GM19467 (cell line): ENCODE results near the gene NR3C2.

Experiments
- ATAC-seq: cut with Tn5 transposase; IDR thresholded peaks from one replicate; pipeline ENCODE4 v1.9.1; 2021; ENCODE audit warnings: mild to moderate bottlenecking, moderate library complexity; ENCODE audit not compliant: unreplicated experiment

The NR3C2 gene

DNA sequence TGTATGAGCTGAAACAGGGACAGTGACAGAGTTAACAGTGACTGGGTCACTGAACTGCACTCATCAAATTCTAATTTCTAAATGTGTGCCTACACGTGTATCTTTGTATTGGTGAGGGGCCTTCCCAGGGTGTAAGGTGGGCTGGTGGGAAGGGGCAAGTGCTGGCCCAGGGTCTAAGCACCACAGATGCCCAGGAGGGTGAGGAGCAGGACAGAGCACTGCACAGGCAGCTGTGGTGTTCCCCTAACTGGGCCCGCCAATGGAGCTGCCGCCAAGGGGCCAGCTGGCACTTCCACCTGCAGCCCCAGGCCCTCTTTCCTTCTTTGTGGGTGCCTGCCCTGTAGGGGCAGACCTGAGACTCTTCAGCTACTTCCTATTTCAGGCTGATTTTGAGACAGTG is 360.5 kb downstream of the NR3C2 start:
- no peak for ATAC-seq

- no peak for ATAC-seq
Measured at GRCh38 chr4:148081267-148081666, 360.9 kb downstream of the NR3C2 start.

DNA sequence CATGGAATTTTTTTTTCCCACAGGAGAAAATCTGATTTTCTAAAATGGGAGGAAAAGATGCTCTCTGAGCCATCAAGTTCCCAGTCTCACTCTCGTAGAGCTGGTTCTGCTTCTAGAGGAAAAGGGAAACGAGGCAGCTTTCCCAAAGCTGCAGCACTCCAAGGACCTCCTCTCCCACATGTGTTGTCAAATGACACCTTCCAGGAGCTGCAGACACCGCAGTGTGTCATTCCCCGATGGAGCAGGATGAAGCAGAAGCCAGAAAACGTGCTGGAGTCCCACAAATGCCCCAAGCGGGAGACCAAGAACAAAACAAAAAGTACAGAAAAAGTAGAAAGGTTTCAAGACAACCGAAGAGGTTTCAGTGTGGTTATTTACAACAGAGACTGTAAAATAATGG is 362.3 kb downstream of the NR3C2 start:
- no peak for ATAC-seq

- no peak for ATAC-seq
Measured at GRCh38 chr4:148078061-148078460, 364.2 kb downstream of the NR3C2 start.

DNA sequence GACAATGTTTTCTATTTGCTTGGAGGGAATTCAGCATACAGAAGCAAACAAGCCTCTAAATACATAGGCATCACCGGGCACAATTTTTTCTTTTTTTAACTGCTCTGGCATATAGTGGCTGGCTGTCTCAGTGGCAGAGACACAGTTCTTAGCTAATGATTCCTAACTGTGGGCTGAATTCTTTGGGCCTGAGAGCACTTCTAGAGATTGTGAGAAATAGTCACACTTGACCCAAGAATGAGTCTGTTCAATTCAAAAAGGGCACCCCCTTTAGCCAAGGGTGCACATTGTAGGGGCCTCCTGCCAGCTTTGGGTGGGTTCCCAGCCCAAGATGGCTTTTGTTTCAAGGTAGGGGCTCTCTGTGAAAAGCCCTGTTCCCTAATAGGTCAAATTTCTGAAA is 364.6 kb downstream of the NR3C2 start:
- no peak for ATAC-seq

DNA sequence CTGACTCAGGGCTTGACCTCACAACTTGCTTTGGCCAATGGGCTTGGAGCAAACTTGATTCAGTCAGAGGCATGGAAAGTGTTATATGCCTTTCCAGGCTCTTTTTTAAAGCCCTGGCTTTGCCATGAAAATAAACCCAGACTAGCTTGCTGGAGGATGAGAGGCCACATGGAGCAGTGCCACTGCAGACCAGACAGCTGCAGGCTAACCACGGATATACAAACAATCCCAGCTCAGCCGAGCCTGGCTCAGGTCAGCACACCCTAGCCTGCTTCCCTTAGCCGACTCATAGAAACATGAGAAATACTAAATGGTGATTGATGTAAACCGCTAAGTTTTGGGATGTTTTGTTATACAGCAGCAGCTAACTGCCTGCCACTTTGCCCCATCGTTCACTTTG is 365.2 kb downstream of the NR3C2 start:
- ATAC-seq: no peak

GRCh38 chr4:148075438-148075837 is 366.8 kb downstream of the NR3C2 start:
- no peak for ATAC-seq

DNA sequence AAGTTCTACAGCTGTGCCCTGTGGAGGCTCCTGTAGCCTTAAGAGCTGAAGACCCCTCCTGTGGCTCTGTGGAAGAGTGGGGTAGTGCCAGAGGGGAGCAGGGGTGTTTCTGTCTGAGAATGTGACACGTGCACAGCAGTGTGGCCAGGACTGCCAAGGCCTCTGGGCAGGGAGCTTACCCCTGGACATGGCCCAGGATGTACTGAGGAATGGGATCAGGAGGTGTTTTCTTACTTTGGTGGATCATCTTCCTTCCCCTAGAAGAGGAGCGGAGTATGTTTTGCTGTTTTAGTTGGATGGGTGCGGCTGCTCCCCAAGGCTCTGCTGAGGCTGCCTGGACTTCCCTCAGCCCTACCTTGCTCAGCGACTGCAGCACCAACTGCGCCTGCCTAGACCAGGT is 367.8 kb downstream of the NR3C2 start:
- no peak for ATAC-seq

DNA sequence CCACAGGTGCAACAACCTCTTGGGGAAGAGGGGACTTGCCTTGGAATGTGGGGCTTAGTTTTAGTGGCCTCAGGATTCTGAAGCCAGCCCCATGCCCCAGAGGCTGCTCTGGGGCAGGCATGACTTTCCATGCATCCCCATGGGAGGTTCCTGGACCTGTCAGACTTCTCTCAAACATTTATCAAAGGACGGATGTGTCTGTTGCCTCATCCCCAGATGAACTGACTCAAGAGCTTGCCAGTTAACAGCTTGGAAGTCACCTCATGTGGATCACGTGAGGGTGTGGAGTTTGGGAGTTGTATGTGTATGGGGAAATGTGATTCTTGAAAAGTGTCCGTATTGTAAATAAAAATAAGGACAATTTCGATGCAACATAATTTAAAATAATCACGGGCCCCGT is 368.9 kb downstream of the NR3C2 start:
- no peak for ATAC-seq

DNA sequence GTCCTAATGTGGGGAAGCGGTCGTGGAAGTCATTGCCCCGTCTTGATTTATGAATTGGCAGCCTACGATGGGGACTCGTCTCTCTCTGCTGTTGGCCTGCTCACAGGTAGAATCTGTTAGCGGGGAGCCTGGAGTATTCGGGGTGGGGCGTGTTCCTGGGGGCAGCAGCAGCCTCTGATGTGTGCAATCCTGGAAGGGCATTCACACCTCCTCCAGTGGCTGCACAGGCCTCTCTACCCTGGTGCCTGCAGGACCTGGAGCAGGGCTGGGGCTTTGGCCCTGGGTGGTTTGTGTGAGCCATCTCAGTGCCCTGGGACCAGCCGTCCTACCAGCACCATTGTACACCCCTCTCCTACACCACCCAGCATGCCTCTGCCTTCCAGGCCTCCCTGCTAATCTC is 369.4 kb downstream of the NR3C2 start:
- no peak for ATAC-seq

DNA sequence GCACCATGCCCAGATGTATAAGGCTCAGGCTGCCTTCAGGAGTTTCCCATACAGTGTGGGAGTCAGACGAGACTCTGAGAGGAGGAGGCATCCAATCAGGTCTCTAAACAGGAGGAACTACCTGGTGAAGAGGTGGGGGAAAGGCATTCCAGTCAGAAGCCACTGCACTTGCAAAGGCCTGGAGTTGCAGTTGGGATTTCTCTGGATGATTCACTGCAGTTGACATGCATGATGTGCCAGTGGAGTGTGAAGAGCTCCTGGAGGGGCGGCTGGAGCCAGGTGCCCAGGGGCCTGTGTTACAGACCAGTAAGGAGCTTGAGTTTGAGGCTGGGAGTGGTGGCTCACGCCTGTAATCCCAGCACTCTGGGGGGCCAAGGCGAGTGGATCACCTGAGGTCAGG is 371.2 kb downstream of the NR3C2 start:
- ATAC-seq: no peak

DNA sequence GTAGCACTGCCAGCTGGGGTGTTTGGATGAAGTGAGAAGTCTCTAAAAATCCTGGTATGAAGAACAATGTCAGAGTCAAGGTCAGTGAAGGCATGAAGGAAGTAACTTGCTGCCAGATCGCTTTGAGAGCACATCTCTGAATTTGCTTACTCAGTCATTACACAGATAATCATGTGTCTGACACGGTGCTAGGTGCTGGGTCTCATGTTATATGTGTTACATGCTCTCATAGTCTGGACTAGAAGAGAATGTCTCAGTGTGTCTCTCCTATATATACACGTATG is 372.4 kb downstream of the NR3C2 start:
- ATAC-seq: no peak

DNA sequence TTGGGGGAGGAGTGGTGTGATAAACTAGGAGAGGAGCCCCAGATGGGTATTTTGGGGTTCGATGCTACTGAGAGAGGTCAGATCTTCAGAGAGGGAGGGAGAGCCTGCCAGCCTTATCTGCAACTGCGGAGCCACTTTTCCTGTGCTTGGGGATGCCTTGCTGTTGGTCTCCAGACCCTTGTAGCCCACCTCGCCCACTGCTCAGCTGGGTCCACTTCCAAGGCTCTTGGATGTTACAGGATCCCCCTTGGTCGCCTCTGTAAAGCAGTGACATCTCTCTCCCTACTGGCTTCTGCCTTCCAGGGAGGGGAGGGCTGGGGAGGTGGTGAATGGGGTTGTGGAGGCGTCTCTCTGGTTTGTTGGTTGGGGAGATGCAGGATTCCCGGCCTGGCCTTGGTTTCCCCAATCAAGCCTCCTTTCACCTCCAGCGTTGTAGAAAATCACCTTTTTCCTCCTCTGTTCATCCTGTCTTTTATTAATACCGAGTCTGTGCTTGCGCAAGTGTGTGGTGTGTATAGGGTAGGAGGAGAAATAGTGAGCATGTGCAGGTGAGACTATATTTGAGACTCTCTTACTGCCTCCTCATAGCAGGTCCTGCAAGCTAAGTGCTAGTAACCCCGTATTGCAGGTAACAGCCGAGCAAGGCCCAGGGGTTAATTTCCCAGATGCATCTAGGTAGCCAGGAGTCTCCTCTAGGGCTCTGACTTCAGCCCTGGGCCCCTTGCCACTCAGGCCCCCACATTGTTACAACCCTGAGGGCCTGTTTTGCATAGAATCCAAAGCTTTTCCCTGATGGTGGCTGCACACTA is 372.9 kb downstream of the NR3C2 start:
- no peak for ATAC-seq

DNA sequence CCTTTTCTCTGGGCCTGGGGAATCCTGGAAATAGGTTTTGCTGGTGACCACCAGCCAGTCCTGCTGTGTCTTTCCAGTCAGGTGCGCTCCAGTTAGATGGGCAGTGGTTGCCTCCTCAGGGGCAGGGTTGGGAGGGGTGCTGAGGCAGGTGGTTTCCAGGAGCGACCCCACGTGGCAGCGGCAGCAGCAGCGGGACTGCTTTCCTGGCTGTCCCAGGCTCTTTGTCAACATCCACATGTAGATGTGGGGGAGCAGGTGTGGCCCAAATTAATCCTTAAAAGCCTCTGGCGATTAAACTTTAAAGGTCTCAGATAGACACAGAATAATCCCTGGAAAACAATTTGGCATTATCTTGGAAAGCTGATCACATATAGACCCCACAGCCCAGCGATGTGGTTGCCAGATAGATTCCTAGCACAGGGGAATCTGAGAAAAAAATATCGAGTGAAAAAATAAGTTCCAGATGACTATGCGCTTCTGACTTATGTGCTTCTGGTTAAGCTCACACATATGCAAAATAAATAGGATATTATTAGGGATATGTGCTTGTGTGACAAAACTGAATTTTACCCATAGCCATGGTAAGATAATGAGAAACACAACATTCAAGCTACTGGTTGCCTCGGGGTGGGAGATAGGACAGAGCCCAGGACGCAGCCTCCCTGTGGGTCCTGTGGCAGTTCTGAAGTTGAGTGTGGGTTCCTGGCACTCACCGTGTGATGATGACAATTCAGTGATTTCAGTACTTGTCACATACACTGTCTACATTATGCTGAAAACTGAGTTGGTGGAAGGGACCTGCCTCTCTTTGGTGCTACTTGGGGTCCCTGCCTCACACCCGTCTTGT is 373.9 kb downstream of the NR3C2 start:
- no peak for ATAC-seq

GRCh38 chr4:148067301-148067916 is 374.8 kb downstream of the NR3C2 start:
- ATAC-seq: no peak

DNA sequence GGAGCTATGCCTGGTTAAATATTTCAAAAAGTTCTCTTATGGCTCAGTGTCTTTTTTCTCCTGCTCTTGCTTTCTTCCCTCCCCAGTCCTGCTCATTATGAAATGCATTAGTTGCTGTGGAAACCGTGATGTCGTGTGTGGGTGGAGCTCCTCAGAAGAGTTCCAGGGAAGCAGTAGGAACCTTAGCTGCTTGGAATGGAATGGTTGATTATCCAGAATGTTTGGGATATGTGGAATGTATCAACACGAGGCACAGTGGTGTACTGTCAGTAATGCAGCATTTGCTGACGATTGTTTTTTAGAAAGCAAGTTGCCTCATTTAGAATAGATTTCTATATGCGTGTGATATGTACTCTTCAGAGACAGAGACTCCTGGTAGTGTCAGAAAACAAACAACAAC is 377.1 kb downstream of the NR3C2 start:
- ATAC-seq: no peak

GRCh38 chr4:148064451-148064850 is 377.8 kb downstream of the NR3C2 start:
- ATAC-seq: no peak

GRCh38 chr4:148062301-148062950 is 379.8 kb downstream of the NR3C2 start:
- ATAC-seq: no peak

DNA sequence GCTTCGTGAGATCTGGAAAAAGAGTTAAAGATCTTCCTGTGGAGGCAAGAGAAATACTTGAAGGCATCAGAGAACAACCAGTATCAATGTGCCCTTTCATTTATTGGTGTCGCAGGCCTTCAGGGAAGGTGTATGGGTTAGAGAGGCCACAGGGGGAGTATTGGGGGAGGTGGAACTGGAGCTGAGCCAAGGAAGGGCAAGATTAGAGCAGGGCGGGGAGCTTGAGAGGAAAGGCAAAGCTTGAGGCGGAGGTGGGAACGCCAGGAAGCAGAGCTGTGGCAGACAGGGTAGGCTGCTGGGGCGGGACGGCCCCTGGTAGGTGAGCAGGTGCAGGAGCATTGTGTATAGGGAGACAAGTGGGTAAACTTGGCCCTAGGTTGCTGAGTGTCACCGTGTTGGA is 380.4 kb downstream of the NR3C2 start:
- no peak for ATAC-seq

- no peak for ATAC-seq
Measured at GRCh38 chr4:148061141-148061481, 381.1 kb downstream of the NR3C2 start.

DNA sequence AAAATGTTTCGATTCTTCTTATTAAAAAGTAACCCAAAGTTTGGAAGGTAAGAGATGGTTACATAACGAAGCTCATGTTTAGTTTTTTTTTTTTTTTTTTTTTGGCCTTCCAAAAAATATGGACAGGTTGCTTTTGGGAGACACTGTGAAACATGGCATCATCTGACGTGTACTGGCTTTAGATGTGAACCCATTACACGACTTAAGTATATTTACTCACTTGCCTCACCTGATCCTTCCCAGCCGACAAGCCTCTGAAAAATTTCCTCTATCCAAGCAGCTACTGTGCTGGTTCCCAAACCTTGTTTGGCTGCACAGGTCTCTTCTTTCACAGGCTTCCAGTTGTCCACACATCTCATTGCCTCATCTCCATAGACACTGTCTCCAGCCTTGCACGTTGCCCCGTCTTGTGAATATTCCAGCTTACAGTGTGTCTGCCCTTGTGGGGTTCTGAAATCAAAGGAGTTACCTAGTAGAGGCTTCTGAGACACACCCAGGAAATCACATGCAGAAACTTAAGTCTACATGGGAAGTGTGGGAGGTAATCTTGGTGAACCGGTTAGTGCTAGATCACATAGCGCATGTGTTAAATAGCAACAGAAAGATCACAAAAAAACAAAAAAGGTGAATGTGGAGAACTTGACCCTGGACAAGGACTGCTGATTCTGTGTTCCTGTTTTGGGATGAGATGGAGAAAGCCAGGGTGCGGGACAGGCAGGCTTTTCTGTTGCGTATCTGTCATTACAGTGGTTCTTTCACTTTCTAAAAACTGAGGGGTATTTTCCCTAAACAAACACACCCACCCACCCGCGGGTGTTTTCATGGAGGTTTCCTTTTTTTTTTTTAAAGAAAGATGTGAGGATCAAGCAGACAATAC is 381.7 kb downstream of the NR3C2 start:
- no peak for ATAC-seq
